SK-N-SH (cell line): ENCODE measurements around the gene HIVEP2. TPM values are rescaled to one million over a fixed set of nuclear protein-coding genes. Genes with fewer than 3 reads are reported as not detected.
A peak's percentile ranks its signal among the peaks of the same experiment; 100 is the strongest.

ENCODE experiments used
- CTCF ChIA-PET: fragments of 300-600, 350-600 bp; formaldehyde crosslinking; extraction: SDS; loops from one replicate; lab custom pipeline; 2021; lab: Yijun Ruan, JAX
- POLR2A ChIA-PET: fragments of 350-600 bp; sonication (Branson Sonifier 250); formaldehyde crosslinking; extraction: SDS; loops from one replicate; lab custom pipeline; 2020; ENCODE audit warnings: antibody characterized with exemption, inconsistent platforms; lab: Yijun Ruan, JAX
- DNase-seq: peaks from one replicate; pipeline ENCODE4 v3.0.0; 2012
- H2AFZ ChIP-seq: fragments of 200-600 bp; sonication (generic); 2 replicates; pipeline ENCODE4 v1.8.1; 2016; ENCODE audit warnings: antibody characterized with exemption, mild to moderate bottlenecking, low read depth
- H3F3A ChIP-seq: fragments of 200-600 bp; sonication (generic); replicated peaks from 2 replicates; pipeline ENCODE3; 2016; ENCODE audit warnings: antibody characterized with exemption, mild to moderate bottlenecking; ENCODE audit not compliant: insufficient read depth
- H3K27ac ChIP-seq, 2 experiments: fragments of 200-500 bp in 1 of 2; fragments of 200-600 bp in 1 of 2; sonication (Bioruptor generic) in 1 of 2; sonication (generic), shearing (Covaris generic) in 1 of 2; 2 replicates each; pipeline versions ENCODE4 v1.5.1 to v1.6.1; 2014 to 2016; ENCODE audit warnings: low read depth in 2 of 2, inconsistent platforms in 1 of 2, low read length in 1 of 2, mild to moderate bottlenecking in 1 of 2, mixed read lengths in 1 of 2
- H3K27me3 ChIP-seq: fragments of 200-600 bp; sonication (generic), shearing (Covaris generic); 2 replicates; pipeline ENCODE4 v1.6.1; 2016; ENCODE audit warnings: mixed run types; ENCODE audit not compliant: insufficient read depth
- H3K36me3 ChIP-seq, 2 experiments: fragments of 200-500 bp in 1 of 2; fragments of 200-600 bp in 1 of 2; sonication (Bioruptor generic) in 1 of 2; sonication (generic) in 1 of 2; replicated peaks in 1 of 2; 2 replicates each; pipeline versions ENCODE3 to v1.5.1; 2014 to 2016; ENCODE audit warnings: low read length in 1 of 2, mild to moderate bottlenecking in 1 of 2; ENCODE audit not compliant: insufficient read depth in 2 of 2, control insufficient read depth in 1 of 2
- H3K4me1 ChIP-seq, 2 experiments: fragments of 200-500 bp in 1 of 2; fragments of 200-600 bp in 1 of 2; sonication (Bioruptor generic) in 1 of 2; sonication (generic), shearing (Covaris generic) in 1 of 2; 2 replicates each; pipeline versions ENCODE4 v1.5.1 to v1.6.1; 2014 to 2016; ENCODE audit warnings: low read depth in 1 of 2, low read length in 1 of 2, mixed run types in 1 of 2; ENCODE audit not compliant: insufficient read depth in 2 of 2, control insufficient read depth in 1 of 2
- H3K4me2 ChIP-seq: fragments of 200-600 bp; sonication (generic), shearing (Covaris generic); 2 replicates; pipeline ENCODE4 v1.6.1; 2017; ENCODE audit warnings: mixed run types
- H3K4me3 ChIP-seq, 2 experiments: fragments of 200-500 bp in 1 of 2; fragments of 200-600 bp in 1 of 2; sonication (Bioruptor generic) in 1 of 2; sonication (generic), shearing (Covaris generic) in 1 of 2; 2 replicates each; pipeline versions ENCODE4 v1.5.1 to v1.8.1; 2014 to 2016; ENCODE audit warnings: low read depth in 2 of 2, inconsistent platforms in 1 of 2, low read length in 1 of 2, mild to moderate bottlenecking in 1 of 2, mixed read lengths in 1 of 2, moderate library complexity in 1 of 2
- H3K79me2 ChIP-seq: fragments of 200-600 bp; sonication (generic); 2 replicates; pipeline ENCODE4 v1.8.1; 2017; ENCODE audit warnings: mild to moderate bottlenecking; ENCODE audit not compliant: insufficient read depth
- H3K9ac ChIP-seq: fragments of 200-600 bp; sonication (generic); 2 replicates; pipeline ENCODE4 v1.6.1; 2017; ENCODE audit warnings: mixed run types
- H3K9me2 ChIP-seq: fragments of 200-600 bp; sonication (generic); 2 replicates; pipeline ENCODE4 v1.6.1; 2017; ENCODE audit warnings: mixed run types
- H3K9me3 ChIP-seq: fragments of 200-600 bp; sonication (generic); 2 replicates; pipeline ENCODE4 v1.6.1; 2017; ENCODE audit warnings: mixed run types, mild to moderate bottlenecking, moderate library complexity
- H4K20me1 ChIP-seq: fragments of 200-600 bp; sonication (generic); 2 replicates; pipeline ENCODE4 v1.6.1; 2017; ENCODE audit warnings: mild to moderate bottlenecking, mixed run types; ENCODE audit not compliant: insufficient read depth
- EP300 ChIP-seq, 2 experiments: IDR thresholded peaks; 2 replicates each; pipeline versions ENCODE4 v1.4.0 to v1.6.1; 2012; ENCODE audit warnings: borderline replicate concordance in 1 of 2, low read depth in 1 of 2, low read length in 1 of 2
- FOXJ3 ChIP-seq: sonication (generic); formaldehyde crosslinking; IDR thresholded peaks from 2 replicates; pipeline ENCODE4 v1.5.1; 2020; ENCODE audit warnings: mild to moderate bottlenecking, missing genetic modification reagents
- GABPA ChIP-seq: IDR thresholded peaks from 2 replicates; pipeline ENCODE4 v1.4.0; 2012; ENCODE audit warnings: low read depth, mild to moderate bottlenecking
- MXI1 ChIP-seq: IDR thresholded peaks from 2 replicates; pipeline ENCODE4 v1.6.1; 2012; ENCODE audit warnings: mild to moderate bottlenecking, low read depth, low read length, improper control_type of control experiment
- NFIC ChIP-seq: IDR thresholded peaks from 2 replicates; pipeline ENCODE4 v1.4.0; 2012; ENCODE audit warnings: borderline replicate concordance
- POLR2AphosphoS5 ChIP-seq: IDR thresholded peaks from 2 replicates; pipeline ENCODE4 v1.6.1; 2012; ENCODE audit warnings: low read depth, low read length
- RAD21 ChIP-seq: IDR thresholded peaks from 2 replicates; pipeline ENCODE4 v1.6.1; 2012; ENCODE audit warnings: mild to moderate bottlenecking, low read length
- RCOR1 ChIP-seq: fragments of 150-350 bp; IDR thresholded peaks from 2 replicates; pipeline ENCODE4 v1.6.1; 2017; ENCODE audit warnings: antibody characterized with exemption, low read length
- TAF1 ChIP-seq: IDR thresholded peaks from 2 replicates; pipeline ENCODE4 v1.6.1; 2012; ENCODE audit warnings: low read depth, mild to moderate bottlenecking, low read length, moderate library complexity, borderline replicate concordance
- YY1 ChIP-seq: IDR thresholded peaks from 2 replicates; pipeline ENCODE4 v1.4.0; 2012; ENCODE audit warnings: low read depth, mild to moderate bottlenecking
- WGBS: methylation state at CpG from one replicate; pipeline ENCODE4 v1.1.6; 2017; ENCODE audit warnings: low lambda C conversion rate; 5-methylcytosine and 5-hydroxymethylcytosine counted together
- polyA plus RNA-seq, 3 experiments: library from polyadenylated mRNA; depleted of rRNA; stranded (reverse); fragments of >200 nt; gene quantifications; 2 replicates each; pipeline ENCODE4 v1.2.3, GENCODE V29; 2012
- TF ChIP-seq, protein P1 (sequence below): IDR thresholded peaks from 2 replicates; pipeline ENCODE4; 2012
- TF ChIP-seq, protein P2 (sequence below): IDR thresholded peaks from 2 replicates; pipeline ENCODE4 v1.6.1; 2012; ENCODE audit warnings: mild to moderate bottlenecking, low read depth, low read length, moderate library complexity
- TF ChIP-seq, protein P3 (sequence below): fragments of 200-600 bp; sonication (generic); IDR thresholded peaks from 2 replicates; pipeline ENCODE4 v1.6.1; 2017; ENCODE audit warnings: antibody characterized with exemption, mild to moderate bottlenecking, moderate library complexity
- TF ChIP-seq, protein P4 (sequence below): IDR thresholded peaks from 2 replicates; pipeline ENCODE4 v1.4.0; 2012; ENCODE audit warnings: low read depth, borderline replicate concordance
- TF ChIP-seq, protein P5 (sequence below): IDR thresholded peaks from 2 replicates; pipeline ENCODE4 v1.4.0; 2012; ENCODE audit warnings: low read depth, borderline replicate concordance
- TF ChIP-seq, protein P6 (sequence below): fragments of 150-350 bp; IDR thresholded peaks from 2 replicates; pipeline ENCODE4 v1.6.1; 2017; ENCODE audit warnings: antibody characterized with exemption, low read length, low read depth, borderline replicate concordance

HIVEP2 gene
- polyA plus RNA-seq, 1 of the 3 experiments (the other 2 are of a cell fraction), result 2.5 TPM

DNA sequence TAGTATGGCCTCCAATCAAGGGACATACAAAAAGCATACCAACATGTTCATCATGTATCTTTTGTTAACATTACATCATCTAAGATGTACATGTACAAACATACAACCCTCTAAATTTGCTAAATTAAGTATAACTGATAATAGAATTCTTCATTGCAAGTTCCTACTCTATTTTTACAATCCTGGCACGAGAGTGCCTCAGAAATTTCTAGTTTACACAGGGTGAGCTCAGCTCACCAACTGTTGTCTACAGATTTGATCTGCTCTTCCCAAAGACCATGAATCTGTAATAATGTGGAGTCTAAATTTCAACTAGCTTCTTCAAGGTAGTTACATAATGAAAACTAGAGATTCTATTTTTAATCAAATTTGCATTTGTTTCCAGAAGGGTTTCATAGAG is 179.7 kb downstream of the HIVEP2 start:
- ChIA-PET CTCF (interaction anchor here (1.0 to 1.4 kb wide), 2 partner anchors 9 to 290 kb away, joined by 3 to 4 read pairs; no protein-coding TSS in a partner anchor), POLR2A (no interaction called here)
- Histone ChIP-seq H3K36me3 (peaks cover 23 to 37% of the 10 kb centered on the region in 2 experiments), H3K27me3 (no peaks in the 10 kb centered on the region), H3K4me2 (no peak overlapping the region), H3K4me1 (peaks cover 0 to 5% of the 10 kb centered on the region in 2 experiments; a peak in 2 of 4 replicates), H3K79me2 (no peaks in the 10 kb centered on the region), H3K9me3 (no peaks in the 10 kb centered on the region), H3K4me3 (no peak overlapping the region), H3K9me2 (no peaks in the 10 kb centered on the region), H3K27ac (no peak overlapping the region), H4K20me1 (no peaks in the 10 kb centered on the region), H3K9ac (no peak overlapping the region), H3F3A (peaks cover 19% of the 10 kb centered on the region), H2AFZ (no peak overlapping the region)
- no peak for DNase-seq
- 95% methylated on average over 1 of the region's 1 CpG for WGBS
- TF ChIP-seq GABPA (no peak), RAD21 (no peak), FOXJ3 (CRISPR knock-in tag) (no peak), YY1 (no peak)

DNA sequence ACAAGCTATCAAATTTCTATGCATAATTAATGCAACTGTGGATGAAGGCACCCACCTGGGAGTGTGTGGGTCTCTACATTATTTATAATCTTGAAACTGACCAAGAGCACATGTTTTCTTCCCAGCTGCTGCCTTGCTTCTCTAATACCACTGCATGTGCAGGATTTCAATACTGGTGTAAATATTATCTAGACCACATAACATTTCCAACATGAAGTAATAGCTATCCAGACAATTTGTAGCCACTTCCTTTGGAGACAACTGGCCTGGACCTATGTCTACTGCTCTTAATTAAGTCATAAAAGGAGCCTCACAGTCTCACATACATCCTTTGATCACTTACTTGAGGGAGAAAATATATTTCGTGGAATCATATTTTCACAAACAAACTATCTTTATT is 180.7 kb downstream of the HIVEP2 start:
- ChIA-PET CTCF (interaction anchor here (0.6 kb wide), 1 partner anchor 1609 kb away, joined by 3 read pairs; no protein-coding TSS in a partner anchor), POLR2A (no interaction called here)
- no peaks in the 10 kb centered on the region for H3K9me3 ChIP-seq
- no peak overlapping the region for H3K4me3 ChIP-seq
- H3K4me1 ChIP-seq, result peaks cover 0 to 5% of the 10 kb centered on the region in 2 experiments; a peak in 2 of 4 replicates
- 86% methylated on average over 1 of the region's 1 CpG for WGBS
- no peak overlapping the region for H2AFZ ChIP-seq
- peaks cover 19% of the 10 kb centered on the region for H3F3A ChIP-seq
- no peak overlapping the region for H3K9ac ChIP-seq
- H3K36me3 ChIP-seq, result peaks cover 28 to 42% of the 10 kb centered on the region in 2 experiments
- DNase-seq, result no peak
- H3K9me2 ChIP-seq, result no peaks in the 10 kb centered on the region
- H3K4me2 ChIP-seq, result no peak overlapping the region
- H4K20me1 ChIP-seq, result no peaks in the 10 kb centered on the region
- peak overlapping the region in 1 of 2 experiments; percentile 87; a peak in 1 of 4 replicates for H3K27ac ChIP-seq
- H3K79me2 ChIP-seq, result no peaks in the 10 kb centered on the region
- H3K27me3 ChIP-seq, result no peaks in the 10 kb centered on the region
- TF ChIP-seq, protein P1, sequence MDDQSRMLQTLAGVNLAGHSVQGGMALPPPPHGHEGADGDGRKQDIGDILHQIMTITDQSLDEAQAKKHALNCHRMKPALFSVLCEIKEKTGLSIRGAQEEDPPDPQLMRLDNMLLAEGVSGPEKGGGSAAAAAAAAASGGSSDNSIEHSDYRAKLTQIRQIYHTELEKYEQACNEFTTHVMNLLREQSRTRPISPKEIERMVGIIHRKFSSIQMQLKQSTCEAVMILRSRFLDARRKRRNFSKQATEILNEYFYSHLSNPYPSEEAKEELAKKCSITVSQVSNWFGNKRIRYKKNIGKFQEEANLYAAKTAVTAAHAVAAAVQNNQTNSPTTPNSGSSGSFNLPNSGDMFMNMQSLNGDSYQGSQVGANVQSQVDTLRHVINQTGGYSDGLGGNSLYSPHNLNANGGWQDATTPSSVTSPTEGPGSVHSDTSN, result no peak
- TF ChIP-seq, protein P2, sequence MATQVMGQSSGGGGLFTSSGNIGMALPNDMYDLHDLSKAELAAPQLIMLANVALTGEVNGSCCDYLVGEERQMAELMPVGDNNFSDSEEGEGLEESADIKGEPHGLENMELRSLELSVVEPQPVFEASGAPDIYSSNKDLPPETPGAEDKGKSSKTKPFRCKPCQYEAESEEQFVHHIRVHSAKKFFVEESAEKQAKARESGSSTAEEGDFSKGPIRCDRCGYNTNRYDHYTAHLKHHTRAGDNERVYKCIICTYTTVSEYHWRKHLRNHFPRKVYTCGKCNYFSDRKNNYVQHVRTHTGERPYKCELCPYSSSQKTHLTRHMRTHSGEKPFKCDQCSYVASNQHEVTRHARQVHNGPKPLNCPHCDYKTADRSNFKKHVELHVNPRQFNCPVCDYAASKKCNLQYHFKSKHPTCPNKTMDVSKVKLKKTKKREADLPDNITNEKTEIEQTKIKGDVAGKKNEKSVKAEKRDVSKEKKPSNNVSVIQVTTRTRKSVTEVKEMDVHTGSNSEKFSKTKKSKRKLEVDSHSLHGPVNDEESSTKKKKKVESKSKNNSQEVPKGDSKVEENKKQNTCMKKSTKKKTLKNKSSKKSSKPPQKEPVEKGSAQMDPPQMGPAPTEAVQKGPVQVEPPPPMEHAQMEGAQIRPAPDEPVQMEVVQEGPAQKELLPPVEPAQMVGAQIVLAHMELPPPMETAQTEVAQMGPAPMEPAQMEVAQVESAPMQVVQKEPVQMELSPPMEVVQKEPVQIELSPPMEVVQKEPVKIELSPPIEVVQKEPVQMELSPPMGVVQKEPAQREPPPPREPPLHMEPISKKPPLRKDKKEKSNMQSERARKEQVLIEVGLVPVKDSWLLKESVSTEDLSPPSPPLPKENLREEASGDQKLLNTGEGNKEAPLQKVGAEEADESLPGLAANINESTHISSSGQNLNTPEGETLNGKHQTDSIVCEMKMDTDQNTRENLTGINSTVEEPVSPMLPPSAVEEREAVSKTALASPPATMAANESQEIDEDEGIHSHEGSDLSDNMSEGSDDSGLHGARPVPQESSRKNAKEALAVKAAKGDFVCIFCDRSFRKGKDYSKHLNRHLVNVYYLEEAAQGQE, result no peak
- TF ChIP-seq TAF1 (no peak), YY1 (no peak), GABPA (no peak), RCOR1 (no peak), EP300 (IDR thresholded peaks at IDR 0.05; ENCODE audit: borderline replicate concordance in 1 of 2, low read depth in 1 of 2, low read length in 1 of 2) (no peak), POLR2AphosphoS5 (no peak), NFIC (no peak), MXI1 (no peak)
- TF ChIP-seq, protein P3, sequence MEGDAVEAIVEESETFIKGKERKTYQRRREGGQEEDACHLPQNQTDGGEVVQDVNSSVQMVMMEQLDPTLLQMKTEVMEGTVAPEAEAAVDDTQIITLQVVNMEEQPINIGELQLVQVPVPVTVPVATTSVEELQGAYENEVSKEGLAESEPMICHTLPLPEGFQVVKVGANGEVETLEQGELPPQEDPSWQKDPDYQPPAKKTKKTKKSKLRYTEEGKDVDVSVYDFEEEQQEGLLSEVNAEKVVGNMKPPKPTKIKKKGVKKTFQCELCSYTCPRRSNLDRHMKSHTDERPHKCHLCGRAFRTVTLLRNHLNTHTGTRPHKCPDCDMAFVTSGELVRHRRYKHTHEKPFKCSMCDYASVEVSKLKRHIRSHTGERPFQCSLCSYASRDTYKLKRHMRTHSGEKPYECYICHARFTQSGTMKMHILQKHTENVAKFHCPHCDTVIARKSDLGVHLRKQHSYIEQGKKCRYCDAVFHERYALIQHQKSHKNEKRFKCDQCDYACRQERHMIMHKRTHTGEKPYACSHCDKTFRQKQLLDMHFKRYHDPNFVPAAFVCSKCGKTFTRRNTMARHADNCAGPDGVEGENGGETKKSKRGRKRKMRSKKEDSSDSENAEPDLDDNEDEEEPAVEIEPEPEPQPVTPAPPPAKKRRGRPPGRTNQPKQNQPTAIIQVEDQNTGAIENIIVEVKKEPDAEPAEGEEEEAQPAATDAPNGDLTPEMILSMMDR, result no peak
- TF ChIP-seq, protein P4, sequence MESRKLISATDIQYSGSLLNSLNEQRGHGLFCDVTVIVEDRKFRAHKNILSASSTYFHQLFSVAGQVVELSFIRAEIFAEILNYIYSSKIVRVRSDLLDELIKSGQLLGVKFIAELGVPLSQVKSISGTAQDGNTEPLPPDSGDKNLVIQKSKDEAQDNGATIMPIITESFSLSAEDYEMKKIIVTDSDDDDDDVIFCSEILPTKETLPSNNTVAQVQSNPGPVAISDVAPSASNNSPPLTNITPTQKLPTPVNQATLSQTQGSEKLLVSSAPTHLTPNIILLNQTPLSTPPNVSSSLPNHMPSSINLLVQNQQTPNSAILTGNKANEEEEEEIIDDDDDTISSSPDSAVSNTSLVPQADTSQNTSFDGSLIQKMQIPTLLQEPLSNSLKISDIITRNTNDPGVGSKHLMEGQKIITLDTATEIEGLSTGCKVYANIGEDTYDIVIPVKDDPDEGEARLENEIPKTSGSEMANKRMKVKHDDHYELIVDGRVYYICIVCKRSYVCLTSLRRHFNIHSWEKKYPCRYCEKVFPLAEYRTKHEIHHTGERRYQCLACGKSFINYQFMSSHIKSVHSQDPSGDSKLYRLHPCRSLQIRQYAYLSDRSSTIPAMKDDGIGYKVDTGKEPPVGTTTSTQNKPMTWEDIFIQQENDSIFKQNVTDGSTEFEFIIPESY, result no peak
- TF ChIP-seq, protein P5, sequence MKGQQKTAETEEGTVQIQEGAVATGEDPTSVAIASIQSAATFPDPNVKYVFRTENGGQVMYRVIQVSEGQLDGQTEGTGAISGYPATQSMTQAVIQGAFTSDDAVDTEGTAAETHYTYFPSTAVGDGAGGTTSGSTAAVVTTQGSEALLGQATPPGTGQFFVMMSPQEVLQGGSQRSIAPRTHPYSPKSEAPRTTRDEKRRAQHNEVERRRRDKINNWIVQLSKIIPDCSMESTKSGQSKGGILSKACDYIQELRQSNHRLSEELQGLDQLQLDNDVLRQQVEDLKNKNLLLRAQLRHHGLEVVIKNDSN, result no peak
- TF ChIP-seq, protein P6, sequence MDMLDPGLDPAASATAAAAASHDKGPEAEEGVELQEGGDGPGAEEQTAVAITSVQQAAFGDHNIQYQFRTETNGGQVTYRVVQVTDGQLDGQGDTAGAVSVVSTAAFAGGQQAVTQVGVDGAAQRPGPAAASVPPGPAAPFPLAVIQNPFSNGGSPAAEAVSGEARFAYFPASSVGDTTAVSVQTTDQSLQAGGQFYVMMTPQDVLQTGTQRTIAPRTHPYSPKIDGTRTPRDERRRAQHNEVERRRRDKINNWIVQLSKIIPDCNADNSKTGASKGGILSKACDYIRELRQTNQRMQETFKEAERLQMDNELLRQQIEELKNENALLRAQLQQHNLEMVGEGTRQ, result no peak
